Activated gamma-delta T cell treated with Interleukin-2 at 50 U/mL for 16 hours (primary cell): ENCODE data around the gene SLC6A19.
"Not testable (repeated sequence)": the region's sequence is repeated elsewhere in the genome, so short reads cannot be mapped to it uniquely, and the experiment has no call there.

Experiments
- DNase-seq: peaks from one replicate; pipeline ENCODE4 v3.0.0-alpha.2; 2020

SLC6A19 gene

DNA sequence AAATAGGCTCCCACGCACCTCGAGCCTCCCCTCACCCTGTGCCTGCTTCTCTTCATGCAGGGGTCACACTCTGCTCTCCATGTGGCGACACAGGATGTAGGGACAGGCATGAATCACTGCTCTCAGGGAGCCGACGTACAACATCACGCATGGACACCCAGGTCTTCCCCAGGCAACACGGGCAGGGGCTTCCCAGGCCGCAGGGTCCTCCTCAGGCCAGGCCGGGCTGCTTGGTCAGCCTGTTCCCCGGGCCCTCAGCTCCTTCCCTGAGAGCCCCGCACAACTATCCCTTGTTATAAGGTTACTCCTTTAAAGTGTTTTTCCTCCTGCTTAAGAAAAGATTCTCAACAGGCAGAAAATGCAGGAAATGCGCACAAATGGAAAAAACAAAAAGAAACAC, 24.8 kb downstream of the SLC6A19 start:
- DNase-seq = no peak

DNA sequence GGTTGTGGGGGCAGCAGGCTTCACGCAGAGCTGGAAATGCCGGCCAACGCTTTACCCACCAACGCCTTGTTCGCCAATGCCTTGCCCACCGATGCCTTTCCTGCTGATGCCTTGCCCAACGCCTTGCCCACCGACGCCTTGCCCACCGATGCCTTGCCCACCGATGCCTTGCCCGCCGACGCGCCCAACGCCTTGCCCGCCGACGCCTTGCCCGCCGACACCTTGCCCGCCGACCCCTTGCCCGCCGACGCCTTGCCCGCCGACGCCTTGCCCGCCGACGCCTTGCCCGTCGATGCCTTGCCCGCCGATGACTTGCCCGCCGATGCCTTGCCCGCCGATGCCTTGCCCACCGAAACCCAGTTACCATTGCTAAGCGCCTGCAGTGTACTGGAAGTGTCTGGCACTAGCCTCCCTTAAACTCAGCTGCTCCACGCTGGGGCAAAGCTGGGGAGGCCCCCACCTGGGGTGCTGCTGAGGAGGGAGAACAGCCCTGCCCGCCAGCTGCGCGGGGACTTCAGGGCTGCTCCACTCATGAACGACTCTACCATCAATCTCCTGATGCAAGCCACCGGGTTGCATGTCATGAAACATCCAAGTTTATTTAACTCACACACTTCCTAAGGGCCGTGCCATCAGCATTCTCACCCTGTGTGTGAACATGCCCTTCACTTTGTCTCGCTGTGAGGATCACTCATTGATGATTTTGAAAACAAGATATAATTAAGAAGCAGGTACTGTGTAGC, 25.6 kb downstream of the SLC6A19 start:
- no peak for DNase-seq

- DNase-seq = peak; percentile 17
These were observed 26.3 kb downstream of the SLC6A19 start for GRCh38 chr5:1227667-1228066.

- DNase-seq = no peak
These were observed 26.7 kb downstream of the SLC6A19 start for GRCh38 chr5:1228120-1228519.

DNA sequence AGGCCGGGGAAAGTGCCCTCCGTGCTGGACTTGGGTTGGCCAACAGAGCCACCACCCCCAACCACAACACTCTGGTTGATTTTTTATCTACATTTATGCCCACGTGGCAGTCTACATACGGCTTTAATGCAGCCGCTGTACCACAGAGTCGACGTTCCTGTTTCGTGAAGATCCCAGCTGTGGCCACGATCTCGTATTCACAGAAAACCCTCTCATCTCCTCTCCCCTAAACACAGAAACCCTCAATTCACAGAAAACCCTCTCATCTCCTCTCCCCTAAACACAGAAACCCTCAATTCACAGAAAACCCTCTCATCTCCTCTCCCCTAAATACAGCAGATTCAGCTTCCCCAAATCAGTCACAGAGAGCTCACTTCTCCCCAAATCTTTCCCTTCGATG, 27.6 kb downstream of the SLC6A19 start:
- not testable (repeated sequence) for DNase-seq

GRCh38 chr5:1229822-1230221, 28.4 kb downstream of the SLC6A19 start:
- DNase-seq = no peak

GRCh38 chr5:1230551-1230950, 29.2 kb downstream of the SLC6A19 start:
- no peak for DNase-seq

GRCh38 chr5:1231354-1231905, 30.0 kb downstream of the SLC6A19 start:
- DNase-seq = no peak

GRCh38 chr5:1232780-1233179, 31.4 kb downstream of the SLC6A19 start:
- DNase-seq = no peak

- no peak for DNase-seq
These were observed 34.0 kb downstream of the SLC6A19 start for GRCh38 chr5:1235379-1235778.

DNA sequence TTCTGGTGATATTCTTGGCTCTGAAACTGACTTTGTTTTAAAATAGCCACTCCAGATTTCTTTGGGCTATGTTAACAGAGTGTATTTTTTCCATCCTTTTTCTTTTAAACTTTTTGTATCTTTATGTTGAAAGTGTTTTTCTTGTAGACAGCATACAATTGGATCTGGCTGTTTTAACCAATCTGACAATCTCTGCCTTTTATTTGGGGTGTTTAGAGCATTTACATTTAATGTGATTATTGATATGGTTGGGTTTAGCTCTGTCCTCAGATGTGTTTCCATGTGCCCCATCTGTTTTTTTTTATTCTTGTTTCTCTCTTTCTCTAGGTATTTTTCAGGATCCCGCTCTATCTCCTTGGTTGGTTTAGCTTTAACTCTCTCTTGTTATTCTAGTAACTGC, 34.4 kb downstream of the SLC6A19 start:
- no peak for DNase-seq

GRCh38 chr5:1239505-1240251, 38.3 kb downstream of the SLC6A19 start:
- no peak for DNase-seq

DNA sequence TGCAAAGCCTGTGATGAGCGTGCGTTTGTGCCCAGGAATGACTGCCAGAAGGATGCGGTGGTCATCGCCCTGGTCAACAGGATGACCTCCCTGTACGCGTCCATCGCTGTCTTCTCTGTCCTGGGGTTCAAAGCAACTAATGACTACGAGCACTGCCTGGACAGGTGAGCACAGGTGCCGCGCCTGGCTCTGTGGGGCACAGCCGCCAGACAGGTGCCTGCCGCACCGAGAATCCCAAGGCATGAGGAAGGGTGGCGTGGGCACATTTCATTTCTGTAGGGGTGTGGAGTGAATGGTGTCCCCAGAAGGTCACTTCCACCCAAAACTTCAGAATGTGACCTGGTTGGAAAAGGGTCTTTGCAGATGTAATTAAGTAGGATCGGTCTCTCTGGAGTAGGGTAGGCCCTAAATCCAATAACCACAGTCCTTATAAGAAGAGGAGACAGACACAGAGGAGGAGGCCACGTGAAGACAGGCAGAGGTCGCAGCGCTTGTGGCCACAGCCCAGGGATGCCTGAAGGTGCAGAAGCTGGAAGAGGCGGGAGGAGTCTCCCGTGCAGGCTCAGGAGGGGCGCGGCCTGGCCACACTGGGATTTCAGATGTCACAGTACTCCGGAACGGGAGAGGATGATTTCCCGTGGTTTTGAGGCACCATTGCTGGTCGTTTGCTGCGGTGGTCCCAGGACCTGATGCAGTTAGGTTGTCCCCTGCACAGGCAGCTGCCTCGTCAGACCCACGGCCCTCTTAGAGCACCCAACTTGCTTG, 39.3 kb downstream of the SLC6A19 start:
- no peak for DNase-seq

- DNase-seq = no peak
These were observed 40.2 kb downstream of the SLC6A19 start for GRCh38 chr5:1241509-1242080.

DNA sequence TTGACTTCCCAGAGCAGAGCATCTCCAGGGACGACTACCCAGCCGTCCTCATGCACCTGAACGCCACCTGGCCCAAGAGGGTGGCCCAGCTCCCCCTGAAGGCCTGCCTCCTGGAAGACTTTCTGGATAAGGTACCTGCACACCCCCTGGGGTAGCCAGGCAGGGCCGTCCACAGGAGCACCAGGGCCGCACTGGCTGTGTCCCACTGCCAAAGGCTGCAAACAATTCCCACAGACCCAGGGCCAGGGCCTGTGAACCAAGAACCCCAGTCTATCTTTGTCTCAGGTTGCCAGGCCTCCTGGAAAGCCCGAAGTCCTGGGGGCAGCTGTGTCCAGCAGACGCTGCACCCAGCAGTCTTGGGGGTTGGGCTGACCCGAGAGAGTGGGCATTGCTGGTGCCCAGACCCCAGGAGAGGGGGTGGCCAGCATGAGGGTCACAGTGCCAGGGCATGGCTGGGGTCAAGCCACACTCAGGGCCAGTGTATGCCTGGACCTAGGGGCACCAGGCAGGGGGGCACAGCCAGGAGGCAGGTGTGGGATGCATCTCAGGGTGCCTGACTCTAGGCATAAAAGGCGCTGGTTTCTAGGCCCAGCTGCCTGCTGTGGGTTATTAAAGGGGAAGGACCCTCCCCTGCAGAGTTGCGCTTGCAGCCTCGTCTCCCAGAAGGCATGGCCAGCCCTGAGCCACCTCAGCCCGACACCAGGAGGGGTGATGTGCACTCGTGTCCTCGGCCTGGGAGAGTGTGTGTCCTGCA, 41.5 kb downstream of the SLC6A19 start:
- DNase-seq = no peak

GRCh38 chr5:1243487-1244130, 42.2 kb downstream of the SLC6A19 start:
- DNase-seq = no peak

DNA sequence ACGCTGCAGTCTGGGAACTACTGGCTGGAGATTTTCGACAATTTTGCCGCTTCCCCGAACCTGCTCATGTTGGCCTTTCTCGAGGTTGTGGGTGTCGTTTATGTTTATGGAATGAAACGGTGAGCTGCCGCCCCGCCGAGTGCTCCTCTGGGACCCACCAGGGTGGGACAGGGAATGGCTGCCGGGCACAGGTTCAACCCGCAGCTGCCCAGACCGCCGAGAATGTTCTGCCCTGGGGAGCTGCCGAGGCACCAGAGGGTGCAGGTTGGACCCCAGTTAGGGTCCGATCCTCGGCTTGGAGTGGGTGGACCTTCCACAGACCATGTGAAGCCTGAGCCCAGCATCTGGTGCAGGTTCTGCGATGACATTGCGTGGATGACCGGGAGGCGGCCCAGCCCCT, 42.9 kb downstream of the SLC6A19 start:
- no peak for DNase-seq

GRCh38 chr5:1244976-1245375, 43.6 kb downstream of the SLC6A19 start:
- no peak for DNase-seq

GRCh38 chr5:1245905-1246576, 44.6 kb downstream of the SLC6A19 start:
- DNase-seq = no peak

DNA sequence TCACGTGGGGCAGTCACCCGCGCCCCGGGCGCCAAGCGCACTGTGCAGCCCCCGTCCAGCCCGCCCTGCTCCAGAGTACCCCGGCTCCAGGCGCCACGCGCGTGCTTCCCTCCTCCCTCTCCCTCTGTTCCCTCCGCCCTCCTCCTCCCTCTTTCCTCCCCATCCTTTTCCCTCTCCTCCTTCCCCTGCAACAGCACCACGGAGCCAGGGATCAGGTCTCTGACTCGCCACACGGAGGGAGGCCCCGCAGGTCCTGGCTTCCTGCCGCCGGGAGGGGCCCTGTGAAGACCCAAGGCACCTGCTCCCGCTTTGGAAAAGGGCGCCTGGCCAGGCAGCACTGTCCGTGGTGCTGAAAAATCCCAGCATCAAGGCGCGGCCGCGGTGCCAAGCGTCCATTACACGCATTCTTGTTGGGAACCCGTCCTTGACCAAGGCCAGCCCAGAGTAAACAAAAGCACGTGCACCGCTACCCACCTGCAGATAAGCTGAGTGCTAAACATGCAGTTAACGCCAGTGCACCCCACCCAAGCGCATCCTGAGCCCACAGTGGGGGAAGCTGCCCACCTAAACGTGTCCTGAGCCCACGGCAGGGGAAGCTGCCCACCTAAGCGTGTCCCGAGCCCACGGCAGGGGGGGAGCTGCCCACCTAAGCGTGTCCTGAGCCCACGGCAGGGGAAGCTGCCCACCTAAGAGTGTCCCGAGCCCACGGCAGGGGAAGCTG, 45.5 kb downstream of the SLC6A19 start:
- DNase-seq = peak; percentile 14
